NCI-H187 treated with DMSO at 0.1 percent for 48 hours (cell line): ENCODE measurements around the gene ARL8B.

Source experiments
- DNase-seq: peaks from one replicate; lab custom pipeline; 2025; lab: John Stamatoyannopoulos, UW

ARL8B gene

DNA sequence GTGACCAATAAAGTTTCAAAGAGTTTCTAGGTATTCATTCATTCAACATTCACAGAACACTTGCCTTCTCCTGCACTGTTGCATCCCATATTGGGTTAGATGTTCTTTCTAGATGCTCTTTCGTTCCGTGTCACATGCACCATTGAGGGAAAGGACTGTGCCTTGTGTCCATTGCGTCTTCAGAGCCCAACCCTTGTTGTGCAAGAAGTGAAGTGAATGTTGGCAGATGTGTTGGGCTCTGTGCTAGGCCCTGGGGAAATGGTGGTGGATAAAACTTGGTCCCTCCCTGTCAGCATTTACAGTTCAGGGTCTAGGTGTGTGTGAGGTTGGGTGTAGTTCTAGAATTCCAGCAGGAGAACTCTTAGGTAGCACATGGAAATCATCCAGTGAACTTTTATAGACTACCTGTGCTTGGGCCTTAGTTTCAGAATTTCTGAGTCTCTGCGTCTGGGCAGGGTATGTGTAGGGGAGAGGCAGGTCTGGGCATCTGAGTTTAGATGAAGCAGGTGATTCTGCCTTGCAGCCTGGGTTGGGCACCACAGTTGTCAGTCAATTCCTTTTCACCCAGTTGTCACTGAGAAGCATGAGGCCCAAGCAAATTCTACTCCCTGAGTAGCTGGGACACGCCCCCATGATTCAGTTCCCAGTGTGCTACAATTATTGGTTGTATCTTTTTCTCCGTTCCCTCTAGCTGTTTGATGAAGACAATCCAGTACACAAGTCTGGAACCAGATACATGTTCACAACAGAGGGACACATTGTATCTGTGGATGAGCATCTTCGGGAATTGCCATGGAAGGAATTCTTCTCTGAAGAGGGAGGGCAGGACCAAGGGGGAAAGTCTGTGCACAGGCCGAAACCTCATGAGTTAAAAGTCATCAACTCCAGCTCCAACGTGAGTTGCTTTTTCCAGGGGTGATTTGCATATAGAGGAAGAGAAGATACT is 90.8 kb downstream of the ARL8B start:
- DNase-seq, result no peak

- no peak for DNase-seq
Measured at GRCh38 chr3:5213574-5213966, 91.5 kb downstream of the ARL8B start.

GRCh38 chr3:5214352-5214751 is 92.3 kb downstream of the ARL8B start:
- DNase-seq, result no peak

DNA sequence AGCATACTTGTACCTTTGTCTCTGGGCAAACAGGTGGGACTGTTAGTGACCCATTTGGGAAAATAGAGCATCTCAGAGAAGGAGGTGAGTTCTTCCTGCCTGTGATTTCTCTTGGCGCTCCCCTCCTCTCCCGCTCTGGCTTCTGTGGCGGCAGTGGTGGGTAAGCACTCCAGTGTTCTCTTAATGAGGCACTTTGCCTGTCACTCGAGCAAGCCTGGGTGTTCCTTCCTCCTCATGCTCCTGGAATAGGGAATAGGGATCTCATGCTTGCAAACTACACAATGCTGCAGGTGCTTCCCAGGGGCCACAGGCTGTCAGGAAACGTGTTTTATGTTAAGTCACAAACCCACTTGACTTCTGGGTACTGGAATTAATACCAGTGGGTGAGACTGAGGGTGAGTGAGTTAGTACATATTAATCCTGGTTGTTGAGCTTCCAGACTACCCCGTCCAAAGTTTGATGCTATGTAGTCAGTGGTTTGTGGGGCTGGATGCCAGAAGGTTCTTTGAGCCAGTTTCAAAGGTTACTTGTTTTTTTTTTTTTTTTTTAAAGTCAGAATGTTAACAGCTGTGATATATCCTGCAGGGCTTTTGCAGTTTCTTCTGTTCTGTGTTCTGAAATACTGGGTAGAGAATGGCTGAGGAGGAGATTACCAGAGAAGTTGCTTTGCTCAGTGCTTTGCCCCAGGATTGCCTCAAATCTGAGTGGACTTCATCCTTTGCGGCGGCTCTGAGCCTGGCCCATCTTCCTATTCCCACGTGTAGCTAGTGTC is 95.9 kb downstream of the ARL8B start:
- peak; percentile 29 for DNase-seq

DNA sequence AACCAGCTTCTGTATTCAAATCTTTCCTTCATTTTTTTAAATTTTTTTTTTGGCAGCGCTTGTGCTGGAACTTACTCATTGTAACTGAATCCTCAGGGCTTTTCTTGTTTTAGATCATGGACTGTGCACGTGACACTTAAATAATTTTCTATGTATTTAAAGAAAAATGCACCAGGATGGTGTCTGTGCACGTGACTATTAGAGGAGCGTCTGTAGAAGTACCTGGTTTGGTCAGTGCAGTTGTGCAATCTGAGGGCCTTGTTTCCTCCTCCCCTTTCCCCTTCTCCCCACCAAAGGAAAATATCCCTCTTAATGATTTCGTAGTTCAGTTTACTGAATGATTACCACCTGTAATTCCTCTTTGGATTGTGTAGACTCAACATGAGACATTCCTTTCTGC is 96.7 kb downstream of the ARL8B start:
- DNase-seq, result no peak

GRCh38 chr3:5219216-5219615 is 97.1 kb downstream of the ARL8B start:
- DNase-seq, result no peak

- DNase-seq, result no peak
Measured at GRCh38 chr3:5220193-5220592, 98.1 kb downstream of the ARL8B start.

DNA sequence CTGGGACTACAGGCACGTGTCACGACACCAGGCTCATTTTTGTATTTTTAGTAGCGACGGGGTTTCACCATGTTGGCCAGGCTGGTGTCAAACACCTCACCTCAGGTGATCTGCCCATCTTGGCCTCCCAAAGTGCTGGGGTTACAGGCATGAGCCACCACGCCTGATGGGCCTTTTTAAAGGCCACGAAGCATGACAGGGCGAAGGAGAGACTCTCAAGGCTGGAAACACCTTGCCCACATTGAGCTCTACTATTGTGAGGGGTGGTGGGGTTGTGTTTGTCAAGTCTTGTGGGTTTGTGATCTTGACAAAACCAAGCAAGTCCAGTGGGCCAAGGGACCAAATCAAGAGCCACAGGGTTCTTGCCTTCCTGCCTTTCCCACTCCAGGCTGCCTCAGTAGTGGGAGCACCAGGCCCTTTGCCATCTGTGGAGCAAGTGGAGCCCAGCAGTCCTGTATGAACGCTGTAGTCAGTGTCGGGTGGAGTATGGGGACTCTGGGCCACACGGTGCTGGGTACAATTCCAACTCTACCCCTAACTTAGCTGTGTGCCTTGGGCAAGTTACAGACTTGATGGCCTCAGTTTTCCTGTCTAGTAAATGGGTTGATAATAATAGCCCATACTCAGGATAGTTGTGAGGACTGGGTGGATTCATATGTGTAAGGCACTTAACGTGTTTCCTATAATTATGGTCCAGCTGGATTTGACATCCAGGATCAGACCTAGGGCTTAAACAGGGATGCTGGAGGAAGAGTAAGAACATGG is 98.8 kb downstream of the ARL8B start:
- DNase-seq, result no peak

DNA sequence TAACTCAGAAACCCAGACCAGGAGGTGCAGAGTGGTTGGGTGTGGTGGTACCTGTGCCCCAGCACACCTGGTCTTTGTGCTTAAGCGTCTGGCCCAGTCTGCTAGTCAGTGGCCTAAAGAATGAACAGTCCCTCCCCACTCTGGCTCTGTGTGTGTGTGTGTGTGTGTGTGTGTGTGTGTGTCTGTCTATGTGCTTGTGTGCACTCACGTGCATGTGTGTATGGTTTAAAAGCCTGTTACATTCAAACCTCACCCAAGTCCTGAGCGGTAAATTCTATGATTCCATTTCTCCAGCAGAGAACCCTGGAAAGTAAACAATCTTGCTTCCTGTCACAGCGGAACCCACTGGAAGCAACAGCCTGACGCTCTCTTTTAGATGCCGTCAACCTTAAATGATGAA is 99.6 kb downstream of the ARL8B start:
- no peak for DNase-seq

- no peak for DNase-seq
Measured at GRCh38 chr3:5222283-5223005, 100.4 kb downstream of the ARL8B start.

- no peak for DNase-seq
Measured at GRCh38 chr3:5226783-5227182, 104.7 kb downstream of the ARL8B start.

GRCh38 chr3:5227812-5228211 is 105.7 kb downstream of the ARL8B start:
- DNase-seq, result no peak

- DNase-seq, result no peak
Measured at GRCh38 chr3:5229414-5229813, 107.3 kb downstream of the ARL8B start.
